GM18951 (cell line): ENCODE data around the gene FXYD7.
"Not testable (repeated sequence)": the region's sequence is repeated elsewhere in the genome, so short reads cannot be mapped to it uniquely, and the experiment has no call there.

Experiments
- POLR2A ChIP-seq: IDR thresholded peaks from 4 replicates; pipeline ENCODE4 v1.6.1; 2011; ENCODE audit warnings: mild to moderate bottlenecking; ENCODE audit not compliant: insufficient read length, insufficient read depth; ENCODE audit errors: extremely low read depth
- in situ Hi-C: fragments of 300-500 bp; cut with MboI; formaldehyde crosslinking; loops from one replicate; pipeline ENCODE4 v1.12.0; 2022; ENCODE audit warnings: low sequenced_read_pairs, mixed read lengths, inconsistent platforms; ENCODE audit not compliant: unreplicated experiment

The FXYD7 gene

DNA sequence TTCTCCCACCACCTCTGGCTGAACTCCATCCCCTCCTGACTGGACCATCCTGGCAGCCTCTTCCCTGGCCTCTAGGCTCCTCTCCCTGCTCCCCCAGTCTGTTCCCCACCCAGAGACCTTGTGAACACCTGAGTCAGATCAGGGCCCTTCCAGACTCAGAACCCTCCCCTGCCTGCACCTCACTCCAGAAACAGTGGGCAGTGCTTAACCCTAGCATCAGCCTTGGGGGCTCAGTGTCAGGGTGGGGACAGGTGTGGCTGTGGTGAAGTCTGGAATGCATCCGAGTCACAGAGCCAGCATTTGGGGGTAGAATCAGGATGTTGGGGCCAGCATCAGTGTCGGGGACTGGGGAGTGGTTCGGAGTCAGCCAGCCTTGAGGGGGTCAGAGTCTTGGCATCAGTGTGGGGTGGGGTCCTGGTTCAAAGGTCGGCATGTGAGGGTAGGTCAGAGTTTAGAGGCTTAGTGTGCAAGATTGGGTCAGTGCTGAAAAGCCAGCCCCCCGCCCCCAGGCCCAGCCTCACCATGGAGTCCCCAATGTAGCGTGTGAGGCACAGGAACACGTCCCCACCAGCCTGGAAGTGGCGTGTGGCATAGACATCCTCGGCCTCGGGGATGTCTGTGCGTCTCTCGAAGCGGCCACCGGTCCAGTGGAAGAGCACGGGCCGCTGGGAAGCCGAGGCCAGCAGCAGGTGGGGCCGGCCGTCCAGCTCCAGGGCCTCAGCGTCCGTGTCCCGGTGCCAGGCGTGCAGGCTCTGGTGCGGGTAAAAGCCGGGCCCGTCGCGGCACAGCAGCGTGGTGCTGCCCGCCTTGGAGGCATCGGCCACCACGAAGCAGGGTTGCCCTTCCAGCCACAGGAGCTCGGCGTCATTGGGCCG, 17.1 kb upstream of the FXYD7 start:
- in situ Hi-C loops = no loop called here
- no peak for TF ChIP-seq POLR2A

DNA sequence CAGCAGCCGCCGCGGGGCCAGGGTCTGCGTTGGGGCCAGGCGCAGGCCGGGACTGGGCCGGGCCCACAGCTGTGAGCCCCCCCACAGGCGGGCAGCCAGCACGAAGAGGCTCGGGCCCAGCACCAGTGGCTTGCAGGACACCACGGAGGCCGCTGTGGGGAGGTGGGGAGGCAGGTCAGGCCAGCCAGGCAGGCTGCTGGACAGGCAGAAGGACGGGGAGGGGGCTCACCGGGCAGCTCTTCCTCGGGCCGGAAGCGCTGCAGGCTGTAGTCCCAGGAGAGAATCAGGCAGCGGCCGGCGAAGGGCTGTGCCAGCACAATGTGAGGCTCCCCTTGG, 16.5 kb upstream of the FXYD7 start:
- TF ChIP-seq POLR2A = no peak
- in situ Hi-C loops = no loop called here

DNA sequence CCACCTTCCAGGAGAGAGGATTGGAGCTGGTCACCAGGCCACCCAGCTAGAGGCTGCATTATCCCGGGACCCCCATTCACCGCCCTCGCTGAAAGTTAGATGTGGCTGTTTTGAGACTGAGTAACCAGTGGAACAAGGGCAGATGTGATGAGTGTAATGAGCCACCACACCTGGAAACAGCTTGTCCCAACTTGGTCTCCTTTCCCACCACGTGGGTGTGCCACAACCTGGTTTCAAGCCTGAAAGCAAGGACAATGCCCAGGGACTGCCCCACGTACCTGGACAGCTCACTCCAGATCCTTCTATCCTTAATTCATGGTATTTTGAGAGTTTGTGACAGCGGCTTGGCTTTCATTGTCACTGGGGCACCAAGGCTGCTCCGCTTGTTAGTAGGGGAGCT, 15.2 kb upstream of the FXYD7 start:
- no peak for TF ChIP-seq POLR2A
- in situ Hi-C loops = no loop called here

DNA sequence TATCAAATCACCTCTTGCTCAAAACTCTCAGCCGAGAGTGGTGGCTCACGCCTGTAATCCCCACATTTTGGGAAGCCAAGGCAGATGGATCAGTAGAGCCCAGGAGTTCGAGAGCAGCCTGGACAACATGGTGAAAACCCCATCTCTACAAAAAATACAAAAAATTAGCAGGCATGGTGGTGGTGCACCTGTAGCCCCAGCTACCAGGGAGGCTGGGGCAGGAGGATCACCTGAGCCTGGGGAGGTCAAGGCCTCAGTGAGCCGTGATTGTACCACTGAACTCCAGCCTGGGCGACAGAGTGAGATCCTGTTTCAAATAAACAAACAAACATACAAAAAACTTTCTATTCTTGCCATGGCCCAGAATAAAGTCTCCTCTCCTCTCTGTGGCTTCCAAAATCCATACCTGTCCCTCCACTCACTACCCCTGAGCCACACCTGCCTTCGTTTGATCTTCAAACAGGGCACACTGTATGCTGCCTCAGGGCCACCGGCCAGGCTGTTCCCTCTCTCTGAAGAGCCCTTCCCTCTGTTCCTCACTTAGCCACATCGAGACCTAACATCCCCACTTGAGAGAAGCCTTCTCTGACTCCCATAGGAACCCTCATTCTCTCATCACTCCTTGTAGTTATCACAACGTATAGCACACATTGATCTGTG, 14.5 kb upstream of the FXYD7 start:
- in situ Hi-C loops = no loop called here
- no peak for TF ChIP-seq POLR2A

DNA sequence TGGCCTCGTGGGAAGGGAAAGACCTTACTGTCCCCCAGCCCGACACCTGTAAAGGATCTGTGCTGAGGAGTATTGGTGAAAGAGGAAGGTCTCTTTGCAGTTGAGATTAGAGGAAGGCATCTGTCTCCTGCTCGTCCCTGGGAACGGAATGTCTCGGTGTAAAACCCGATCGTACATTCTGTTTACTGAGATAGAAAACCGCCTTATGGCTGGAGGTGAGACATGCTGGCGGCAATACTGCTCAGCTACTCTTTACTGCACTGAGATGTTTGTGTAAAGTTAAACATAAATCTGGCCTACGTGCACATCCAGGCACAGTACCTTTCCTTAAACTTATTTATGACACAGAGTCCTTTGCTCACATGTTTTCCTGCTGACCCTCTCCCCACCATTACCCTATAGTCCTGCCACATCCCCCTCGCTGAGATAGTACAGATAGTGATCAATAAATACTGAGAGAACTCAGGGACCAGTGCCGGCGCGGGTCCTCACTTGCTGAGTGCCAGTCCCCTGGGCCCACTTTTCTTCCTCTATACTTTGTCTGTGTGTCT, 13.3 kb upstream of the FXYD7 start:
- in situ Hi-C loops = not testable (repeated sequence)

DNA sequence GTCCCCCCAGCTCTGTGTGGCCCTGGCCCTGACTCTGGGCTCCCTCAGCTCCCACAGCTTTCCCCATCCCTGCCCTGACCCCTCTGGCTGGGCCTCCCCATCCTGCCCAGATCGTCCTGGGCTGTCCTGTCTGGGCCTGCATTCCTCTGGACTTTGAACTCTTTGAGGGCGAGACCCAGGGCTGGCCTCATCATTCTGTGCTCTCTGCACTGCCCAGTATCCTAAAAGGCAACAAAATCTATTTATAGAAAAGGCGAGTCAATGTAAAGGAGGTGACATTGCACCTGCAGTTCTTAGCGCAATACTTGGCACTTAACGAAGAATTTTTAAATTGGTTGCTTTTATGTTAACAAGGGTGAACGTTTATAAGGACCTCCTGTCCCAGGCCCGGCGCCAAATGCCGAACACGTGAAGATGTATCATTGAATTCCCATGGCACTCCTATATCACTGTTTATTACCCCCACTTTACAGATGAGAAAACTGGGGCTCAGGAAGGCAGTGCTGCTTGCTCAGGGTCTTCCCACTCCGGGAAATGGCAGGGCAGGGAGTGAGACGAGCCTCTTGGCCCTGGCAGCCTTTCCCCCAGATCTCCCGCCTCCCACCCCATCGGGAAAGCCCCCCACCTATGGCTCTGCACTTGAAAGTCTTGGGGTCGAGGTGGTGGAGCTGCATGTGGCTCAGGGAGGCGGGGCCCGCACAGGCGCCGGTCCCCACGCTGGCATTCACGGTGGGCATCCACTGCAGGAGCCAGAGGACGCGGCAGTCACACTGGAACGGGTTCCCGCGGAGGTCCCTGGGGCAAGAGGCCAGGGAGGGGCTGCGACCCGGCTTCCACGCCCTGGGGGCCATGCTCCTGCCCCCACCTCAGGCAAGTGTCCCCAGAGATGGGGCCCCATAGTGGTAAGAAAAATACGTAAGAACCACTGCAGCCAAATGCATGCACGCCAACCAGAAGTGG, 12.0 kb upstream of the FXYD7 start:
- in situ Hi-C loops = no loop called here
- no peak for TF ChIP-seq POLR2A

DNA sequence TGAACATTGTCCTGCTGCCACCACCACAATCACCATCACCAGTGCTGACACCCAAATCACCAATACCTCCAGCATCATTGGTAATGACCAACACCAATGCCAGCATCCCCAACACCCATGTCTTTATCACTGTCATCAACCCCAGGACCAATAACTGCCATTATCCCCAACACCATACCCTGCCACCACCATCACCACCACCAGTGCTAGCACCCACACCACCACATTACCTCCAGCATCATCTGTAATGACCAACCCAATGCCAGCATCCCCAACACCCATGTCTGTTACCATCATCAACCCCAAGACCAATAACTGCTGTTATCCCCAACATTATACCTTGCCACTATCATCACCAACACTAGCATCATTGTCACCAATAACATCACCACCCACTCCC, 10.8 kb upstream of the FXYD7 start:
- in situ Hi-C loops = no loop called here
- TF ChIP-seq POLR2A = no peak

DNA sequence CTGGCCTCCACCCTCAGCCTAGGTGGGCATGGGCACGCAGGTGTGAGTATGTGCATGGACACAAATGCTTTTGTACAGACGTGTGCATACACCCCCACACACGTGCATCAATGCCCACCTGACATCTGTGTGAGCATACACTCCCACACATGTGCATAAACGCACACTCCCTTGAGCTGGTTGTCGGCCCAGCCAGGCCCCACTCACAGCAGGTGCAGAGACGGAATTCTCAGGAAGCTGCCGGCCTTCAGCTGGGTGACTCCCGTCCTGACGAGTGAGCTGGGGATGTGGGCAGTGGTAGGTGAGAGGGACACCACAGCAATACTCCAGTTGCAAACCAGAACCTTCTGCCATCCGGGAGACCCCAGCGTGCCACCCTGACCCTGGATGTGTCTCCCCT, 9.2 kb upstream of the FXYD7 start:
- no peak for TF ChIP-seq POLR2A
- in situ Hi-C loops = no loop called here

DNA sequence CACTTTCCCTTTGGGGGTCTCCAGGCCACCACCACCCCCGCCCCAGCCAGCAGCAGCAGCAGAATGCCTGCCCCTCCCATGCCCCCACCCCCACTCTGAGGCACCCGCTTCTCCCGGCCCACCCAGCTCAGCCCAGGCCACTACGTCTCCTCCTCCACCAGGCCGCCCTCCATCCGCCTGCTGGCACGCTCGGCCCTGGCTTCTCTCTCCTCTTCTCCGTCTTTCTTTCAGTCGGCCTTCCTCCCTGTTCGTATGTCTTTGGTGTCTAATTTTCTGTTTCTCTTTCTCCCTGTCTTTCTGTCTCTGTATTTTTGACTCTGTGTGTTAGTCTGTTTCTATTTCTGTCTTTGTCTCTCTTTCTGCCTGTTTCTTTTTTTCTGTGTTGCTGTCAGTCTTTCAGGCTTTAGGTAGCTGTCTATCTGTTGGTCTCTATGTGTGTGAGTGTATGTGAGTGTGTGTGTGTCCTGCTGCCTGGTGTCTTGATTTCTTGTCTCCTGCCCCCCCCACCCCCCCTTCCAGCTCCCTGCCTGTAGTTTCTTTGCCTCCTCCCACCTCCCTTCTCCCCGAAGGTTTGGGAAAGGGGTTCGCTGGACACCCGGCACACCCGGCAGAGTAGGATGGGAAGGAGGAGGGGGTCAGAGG, 8.3 kb upstream of the FXYD7 start, which contains the start of gene LGI4:
Gene LGI4 (minus strand): TSS at position 459 of the 642 bp plus-strand sequence. CDS start 379 bp downstream, at position 80.
- in situ Hi-C loops = no loop called here
- no peak for TF ChIP-seq POLR2A

DNA sequence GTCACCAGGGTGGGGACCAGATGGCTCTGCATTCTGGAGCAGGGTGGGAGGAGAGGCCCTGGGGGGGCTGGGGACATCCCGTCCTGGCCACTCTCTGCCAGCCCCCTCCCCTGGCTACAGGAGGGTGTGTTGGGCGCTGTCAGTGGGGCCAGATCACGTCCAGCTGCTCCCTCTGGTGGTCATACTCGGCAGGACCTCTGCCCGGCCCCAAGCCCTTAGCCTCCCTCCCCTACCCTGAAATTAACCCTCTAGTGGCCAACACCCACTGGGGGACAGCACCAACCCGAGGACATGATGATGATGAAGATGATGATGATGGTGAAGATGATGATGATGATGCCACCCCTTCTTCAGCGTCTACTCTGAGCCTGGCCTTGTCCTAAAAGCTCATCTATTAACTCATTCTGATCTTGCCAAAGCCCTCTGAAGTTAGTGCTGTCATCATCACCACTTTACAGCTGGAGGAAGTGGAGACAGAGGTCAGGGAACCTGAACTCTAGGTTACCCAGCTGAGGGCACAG, 7.6 kb upstream of the FXYD7 start:
- in situ Hi-C loops = no loop called here

DNA sequence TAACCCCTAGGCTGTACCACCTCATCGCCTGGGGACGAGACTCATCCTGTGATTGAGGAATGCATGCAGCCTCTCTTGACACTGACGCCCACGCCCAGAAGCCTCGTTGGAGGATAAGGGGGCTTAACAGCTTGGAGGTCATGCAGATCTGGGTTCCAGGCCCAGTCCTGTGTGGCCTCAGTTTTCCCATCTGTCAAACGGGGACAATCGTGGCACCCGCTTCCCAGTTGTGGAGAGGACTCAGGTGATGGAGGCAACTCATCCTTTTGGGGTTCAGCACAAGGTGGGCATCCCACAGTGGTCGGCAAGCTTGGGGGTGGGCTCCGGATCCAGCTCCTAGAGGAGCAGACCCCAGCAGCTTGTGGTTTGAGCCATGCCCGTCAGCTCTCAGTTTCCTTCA, 6.8 kb upstream of the FXYD7 start:
- in situ Hi-C loops = no loop called here
- TF ChIP-seq POLR2A = no peak

More for the DNA sequence above, 7.6 kb upstream of the FXYD7 start:
- no peak for TF ChIP-seq POLR2A

DNA sequence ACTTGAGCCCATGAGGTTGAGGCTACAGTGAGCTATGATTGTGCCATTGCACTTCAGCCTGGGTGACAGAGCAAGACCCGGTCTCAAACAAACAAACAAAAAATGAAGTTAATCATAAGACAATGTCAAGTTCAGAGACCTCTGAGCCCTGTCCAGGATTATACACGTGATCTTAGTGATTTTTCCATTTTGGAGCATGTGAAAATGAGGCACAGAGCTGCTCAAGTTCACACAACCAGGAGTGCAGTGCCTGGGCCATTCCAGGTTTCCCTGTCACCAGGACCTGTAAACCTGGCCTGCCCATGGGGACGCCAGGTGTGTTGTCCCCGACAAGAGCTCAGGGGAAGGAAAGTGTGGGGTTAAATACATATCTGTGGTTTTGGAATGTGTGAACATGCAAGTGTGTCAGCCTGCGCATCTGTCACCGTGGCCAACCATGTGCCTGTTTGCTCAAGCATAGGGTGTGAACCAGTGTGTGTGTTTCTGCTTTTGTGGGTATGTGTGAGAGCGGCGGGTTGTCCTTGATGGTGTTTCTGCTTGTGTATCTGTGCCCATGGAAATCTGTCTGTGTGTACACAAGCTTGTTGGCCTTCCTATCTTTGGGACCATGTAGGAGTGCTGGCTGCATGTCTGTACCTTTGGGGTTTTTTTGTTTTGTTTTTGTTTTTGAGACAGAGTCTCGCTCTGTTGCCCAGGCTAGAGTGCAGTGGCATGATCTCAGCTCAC, 5.9 kb upstream of the FXYD7 start:
- in situ Hi-C loops = no loop called here
- TF ChIP-seq POLR2A = no peak
